Measurements from ENCODE around the gene SKAP2. TPM values are rescaled to one million over a fixed set of nuclear protein-coding genes. Genes with fewer than 3 reads are reported as not detected.

Gene SKAP2
- total and polyA plus RNA-seq, 7 experiments from 2014 or later, result 2.7 to 31.4 (median 3.1) TPM

DNA sequence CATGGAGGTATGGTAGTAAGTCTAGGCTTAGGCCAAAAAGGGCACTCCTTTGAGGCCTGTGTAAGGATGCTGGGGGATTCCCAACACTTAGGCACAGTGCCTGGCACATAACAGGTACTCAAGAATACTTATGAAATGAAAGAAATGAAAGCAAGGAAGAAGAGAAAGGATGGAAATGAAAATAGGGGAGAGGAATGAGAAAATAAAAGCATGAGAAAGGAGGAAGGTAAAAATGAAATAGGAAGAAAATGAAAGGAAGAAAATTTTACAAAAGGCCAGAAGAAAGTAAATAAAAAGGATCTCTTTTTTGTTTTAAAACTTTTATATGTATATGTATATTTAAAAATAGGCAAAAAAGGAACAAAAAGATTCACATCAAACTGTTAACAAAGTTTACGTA, 146.3 kb downstream of the SKAP2 start:
- ChIA-PET CTCF (no interaction called here), POLR2A (no interaction called here)
- Histone ChIP-seq H3K27ac (ENCODE audit: low read depth, low read length) (no peak overlapping the region), H3K27me3 (ENCODE audit: control insufficient read depth in 2 of 2, insufficient read depth in 2 of 2, low read length in 2 of 2) (no peaks in the 10 kb centered on the region), H3K36me3 (ENCODE audit: control insufficient read depth in 2 of 3, insufficient read depth in 3 of 3, low read length in 3 of 3) (no peaks in the 10 kb centered on the region), H3K4me3 (ENCODE audit: low read length) (no peak overlapping the region), H3K9me3 (ENCODE audit: control insufficient read depth in 2 of 3, low read length in 3 of 3) (no peaks in the 10 kb centered on the region), H3K4me1 (ENCODE audit: control insufficient read depth in 2 of 2, insufficient read depth in 2 of 2, low read length in 2 of 2) (no peaks in the 10 kb centered on the region)
- ATAC-seq (no peak), DNase-seq (no peak)
- no peaks in the 10 kb centered on the region for H3K36me3 Mint-ChIP-seq
- H3K9me3 Mint-ChIP-seq, result no peaks in the 10 kb centered on the region
- no peaks in the 10 kb centered on the region for H3K4me1 Mint-ChIP-seq
- intact Hi-C loops (cut with micrococcal nuclease), result no loop called here
- no peak overlapping the region for H3K27ac Mint-ChIP-seq
- peaks cover 6 to 29% (median 14%) of the 10 kb centered on the region in 5 donors for H3K27me3 Mint-ChIP-seq
- no peak overlapping the region for H3K4me3 Mint-ChIP-seq

DNA sequence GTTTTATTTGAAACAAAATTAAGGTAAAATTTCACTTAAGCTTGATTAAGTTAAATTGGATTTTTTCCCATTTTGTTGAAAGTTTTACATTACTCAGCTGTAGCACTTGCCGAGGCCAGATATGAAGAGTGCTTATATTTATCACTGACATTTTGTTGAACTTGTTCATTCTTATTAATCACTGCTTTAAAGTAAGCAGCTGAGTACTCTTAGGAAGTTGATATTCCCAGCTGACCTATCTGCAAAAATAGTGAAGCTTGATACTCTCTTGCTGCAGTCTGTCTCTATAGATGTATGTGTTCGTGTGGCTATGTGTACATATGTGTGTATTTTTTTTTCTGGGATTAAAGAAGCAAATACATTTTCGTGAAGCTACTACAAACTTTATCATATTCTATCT, 150.0 kb downstream of the SKAP2 start:
- CTCF ChIA-PET, result no interaction called here
- POLR2A ChIA-PET, result no interaction called here
- no peak for ATAC-seq

DNA sequence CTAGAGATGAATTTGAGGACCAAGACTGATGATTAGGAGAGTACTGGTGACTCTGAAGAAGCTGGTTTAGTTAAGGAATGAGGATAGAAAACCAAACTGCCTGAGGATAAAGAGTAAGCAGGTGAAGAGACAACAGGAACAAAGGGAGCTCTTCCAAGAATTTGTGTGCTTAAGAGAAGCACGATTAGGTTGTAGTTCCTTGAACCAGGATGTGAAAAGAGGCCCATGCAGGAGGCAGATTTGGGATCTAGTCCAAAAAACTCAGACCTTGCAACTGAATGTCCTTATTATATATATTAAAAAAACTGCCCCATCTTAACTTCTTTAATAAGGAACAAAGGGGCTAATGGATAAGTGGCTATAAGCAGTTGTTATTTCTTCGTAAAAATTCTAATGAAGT, 150.4 kb downstream of the SKAP2 start:
- H3K36me3 ChIP-seq (ENCODE audit: control insufficient read depth in 2 of 3, insufficient read depth in 3 of 3, low read length in 3 of 3), result no peaks in the 10 kb centered on the region
- no peaks in the 10 kb centered on the region for H3K9me3 Mint-ChIP-seq

More for the DNA sequence above, 150.0 kb downstream of the SKAP2 start:
- Mint-ChIP-seq H3K36me3 (no peaks in the 10 kb centered on the region), H3K27me3 (peaks cover 5 to 28% (median 11%) of the 10 kb centered on the region in 5 donors), H3K4me1 (no peaks in the 10 kb centered on the region), H3K9me3 (no peaks in the 10 kb centered on the region), H3K27ac (no peak overlapping the region), H3K4me3 (no peak overlapping the region)
- Histone ChIP-seq H3K4me3 (ENCODE audit: low read length) (no peak overlapping the region), H3K4me1 (ENCODE audit: control insufficient read depth in 2 of 2, insufficient read depth in 2 of 2, low read length in 2 of 2) (no peaks in the 10 kb centered on the region), H3K27ac (ENCODE audit: low read depth, low read length) (no peak overlapping the region), H3K9me3 (ENCODE audit: control insufficient read depth in 2 of 3, low read length in 3 of 3) (no peaks in the 10 kb centered on the region), H3K36me3 (ENCODE audit: control insufficient read depth in 2 of 3, insufficient read depth in 3 of 3, low read length in 3 of 3) (no peaks in the 10 kb centered on the region), H3K27me3 (ENCODE audit: control insufficient read depth in 2 of 2, insufficient read depth in 2 of 2, low read length in 2 of 2) (no peaks in the 10 kb centered on the region)
- intact Hi-C loops (cut with micrococcal nuclease), result no loop called here
- no peak for DNase-seq

DNA sequence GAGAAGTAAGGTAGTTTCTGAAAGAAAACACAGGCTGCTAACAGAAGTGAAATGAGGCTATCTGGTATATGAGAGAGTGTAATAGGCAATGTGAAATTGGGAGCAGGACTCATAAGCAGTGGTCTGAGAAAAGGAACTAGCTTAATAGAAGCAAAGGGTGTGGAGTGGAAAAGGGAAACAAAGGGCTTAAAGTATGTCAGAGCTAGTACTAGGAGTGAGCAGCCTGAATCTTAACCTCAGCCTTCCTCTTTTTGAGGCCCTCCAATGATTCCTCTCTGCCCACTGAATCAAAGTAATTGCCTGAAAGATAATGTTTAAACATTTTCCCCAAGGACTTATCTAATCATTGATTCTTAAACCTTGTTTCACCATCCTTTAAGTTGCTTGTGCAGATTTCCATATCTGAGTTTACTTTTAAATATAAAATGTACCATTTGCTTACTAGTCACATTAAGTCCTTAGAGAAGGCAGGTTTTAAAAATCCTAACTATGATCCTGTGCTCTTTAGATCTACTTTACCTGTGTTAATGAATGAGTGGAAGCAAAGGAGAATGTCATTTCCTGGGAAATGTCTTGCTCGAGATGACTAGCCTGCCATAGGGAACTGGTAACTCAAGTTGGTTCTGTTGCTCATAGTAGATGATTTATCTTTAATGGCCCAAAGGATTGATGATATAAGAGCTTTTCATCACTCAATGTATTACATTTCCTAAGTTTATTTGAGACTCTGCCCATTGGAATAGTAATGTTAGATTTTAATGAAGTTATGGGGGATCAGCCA, 155.0 kb downstream of the SKAP2 start:
- H3K36me3 Mint-ChIP-seq, result no peaks in the 10 kb centered on the region
- Histone ChIP-seq H3K36me3 (ENCODE audit: control insufficient read depth in 2 of 3, insufficient read depth in 3 of 3, low read length in 3 of 3) (no peaks in the 10 kb centered on the region), H3K27ac (ENCODE audit: low read depth, low read length) (no peak overlapping the region), H3K27me3 (ENCODE audit: control insufficient read depth in 2 of 2, insufficient read depth in 2 of 2, low read length in 2 of 2) (no peaks in the 10 kb centered on the region), H3K4me3 (ENCODE audit: low read length) (no peak overlapping the region), H3K4me1 (ENCODE audit: control insufficient read depth in 2 of 2, insufficient read depth in 2 of 2, low read length in 2 of 2) (no peaks in the 10 kb centered on the region), H3K9me3 (ENCODE audit: control insufficient read depth in 2 of 3, low read length in 3 of 3) (no peaks in the 10 kb centered on the region)
- no peak overlapping the region for H3K4me3 Mint-ChIP-seq
- ATAC-seq (peak; percentile 41), DNase-seq (no peak)
- ChIA-PET CTCF (no interaction called here), POLR2A (no interaction called here)
- intact Hi-C loops (cut with micrococcal nuclease), result no loop called here
- no peaks in the 10 kb centered on the region for H3K4me1 Mint-ChIP-seq
- no peaks in the 10 kb centered on the region for H3K9me3 Mint-ChIP-seq
- peaks cover 0 to 9% (median 6%) of the 10 kb centered on the region in 5 donors for H3K27me3 Mint-ChIP-seq
- no peak overlapping the region for H3K27ac Mint-ChIP-seq

More for the DNA sequence above, 150.4 kb downstream of the SKAP2 start:
- ATAC-seq (no peak), DNase-seq (no peak)
- Mint-ChIP-seq H3K27ac (no peak overlapping the region), H3K4me3 (no peak overlapping the region), H3K4me1 (no peaks in the 10 kb centered on the region), H3K27me3 (peaks cover 4 to 28% (median 6%) of the 10 kb centered on the region in 5 donors), H3K36me3 (no peaks in the 10 kb centered on the region)
- Histone ChIP-seq H3K27me3 (ENCODE audit: control insufficient read depth in 2 of 2, insufficient read depth in 2 of 2, low read length in 2 of 2) (no peaks in the 10 kb centered on the region), H3K27ac (ENCODE audit: low read depth, low read length) (no peak overlapping the region), H3K9me3 (ENCODE audit: control insufficient read depth in 2 of 3, low read length in 3 of 3) (no peaks in the 10 kb centered on the region), H3K4me3 (ENCODE audit: low read length) (no peak overlapping the region), H3K4me1 (ENCODE audit: control insufficient read depth in 2 of 2, insufficient read depth in 2 of 2, low read length in 2 of 2) (no peaks in the 10 kb centered on the region)
- intact Hi-C loops (cut with micrococcal nuclease), result no loop called here
- ChIA-PET POLR2A (no interaction called here), CTCF (no interaction called here)

DNA sequence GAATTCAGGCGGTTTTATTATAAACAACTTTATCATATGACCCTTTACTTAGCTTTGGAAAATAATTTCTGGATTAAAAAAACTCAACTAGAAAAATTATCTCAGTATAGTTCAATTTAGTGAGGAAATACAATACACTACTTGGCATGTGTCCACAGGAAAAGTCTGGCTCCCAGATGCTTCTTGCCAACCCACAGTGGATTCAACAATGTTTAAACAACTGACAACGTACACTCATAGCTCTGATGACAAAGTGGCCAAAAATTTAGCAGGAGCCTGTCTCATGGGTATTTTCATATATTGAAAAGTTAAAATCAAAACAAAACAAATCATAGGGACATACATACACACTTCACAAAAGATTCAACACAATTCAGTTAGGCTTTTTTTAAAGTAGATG, 158.8 kb downstream of the SKAP2 start:
- CTCF ChIA-PET, result interaction anchor here (1.0 kb wide), 1 partner anchor 19 kb away, joined by 3 read pairs; no protein-coding TSS in a partner anchor
- POLR2A ChIA-PET, result no interaction called here

DNA sequence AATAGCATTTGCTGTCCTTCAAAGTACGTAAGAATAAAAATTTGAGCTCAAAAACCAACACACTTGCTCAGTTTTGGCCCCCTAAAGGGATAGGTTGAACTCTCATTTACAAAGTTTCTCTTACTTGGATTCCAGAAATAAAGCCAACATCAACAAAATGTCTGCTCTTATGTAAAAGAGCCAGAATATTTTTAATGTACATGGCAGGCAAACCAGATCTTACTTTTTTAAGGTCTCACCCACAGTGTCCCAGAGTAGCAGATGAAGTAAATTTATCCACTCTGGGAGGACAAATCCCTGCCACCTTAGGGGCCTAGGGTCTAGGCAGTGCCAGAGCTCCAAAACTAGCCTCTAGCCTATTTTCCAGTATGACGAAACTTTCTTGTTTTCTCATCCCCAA, 159.6 kb downstream of the SKAP2 start:
- Histone ChIP-seq H3K36me3 (ENCODE audit: control insufficient read depth in 2 of 3, insufficient read depth in 3 of 3, low read length in 3 of 3) (no peaks in the 10 kb centered on the region), H3K27me3 (ENCODE audit: control insufficient read depth in 2 of 2, insufficient read depth in 2 of 2, low read length in 2 of 2) (no peaks in the 10 kb centered on the region), H3K4me1 (ENCODE audit: control insufficient read depth in 2 of 2, insufficient read depth in 2 of 2, low read length in 2 of 2) (no peaks in the 10 kb centered on the region), H3K9me3 (ENCODE audit: control insufficient read depth in 2 of 3, low read length in 3 of 3) (no peaks in the 10 kb centered on the region), H3K27ac (ENCODE audit: low read depth, low read length) (no peak overlapping the region), H3K4me3 (ENCODE audit: low read length) (no peak overlapping the region)
- Mint-ChIP-seq H3K36me3 (no peaks in the 10 kb centered on the region), H3K4me3 (no peak overlapping the region), H3K27ac (no peak overlapping the region), H3K27me3 (peaks cover 9 to 22% (median 17%) of the 10 kb centered on the region in 5 donors), H3K4me1 (no peaks in the 10 kb centered on the region), H3K9me3 (no peaks in the 10 kb centered on the region)
- intact Hi-C loops (cut with micrococcal nuclease), result no loop called here
- ChIA-PET POLR2A (no interaction called here), CTCF (interaction anchor here (1.0 kb wide), 1 partner anchor 18 kb away, joined by 3 read pairs; no protein-coding TSS in a partner anchor)
- no peak for ATAC-seq
- no peak for DNase-seq

More for the DNA sequence above, 158.8 kb downstream of the SKAP2 start:
- Histone ChIP-seq H3K36me3 (ENCODE audit: control insufficient read depth in 2 of 3, insufficient read depth in 3 of 3, low read length in 3 of 3) (no peaks in the 10 kb centered on the region), H3K27ac (ENCODE audit: low read depth, low read length) (no peak overlapping the region), H3K9me3 (ENCODE audit: control insufficient read depth in 2 of 3, low read length in 3 of 3) (no peaks in the 10 kb centered on the region), H3K4me1 (ENCODE audit: control insufficient read depth in 2 of 2, insufficient read depth in 2 of 2, low read length in 2 of 2) (no peaks in the 10 kb centered on the region), H3K27me3 (ENCODE audit: control insufficient read depth in 2 of 2, insufficient read depth in 2 of 2, low read length in 2 of 2) (no peaks in the 10 kb centered on the region), H3K4me3 (ENCODE audit: low read length) (no peak overlapping the region)
- Mint-ChIP-seq H3K4me1 (no peaks in the 10 kb centered on the region), H3K27me3 (peaks cover 9 to 22% (median 16%) of the 10 kb centered on the region in 5 donors), H3K36me3 (no peaks in the 10 kb centered on the region), H3K27ac (no peak overlapping the region), H3K9me3 (no peaks in the 10 kb centered on the region), H3K4me3 (no peak overlapping the region)
- no peak for ATAC-seq
- intact Hi-C loops (cut with micrococcal nuclease), result no loop called here
- DNase-seq, result no peak

DNA sequence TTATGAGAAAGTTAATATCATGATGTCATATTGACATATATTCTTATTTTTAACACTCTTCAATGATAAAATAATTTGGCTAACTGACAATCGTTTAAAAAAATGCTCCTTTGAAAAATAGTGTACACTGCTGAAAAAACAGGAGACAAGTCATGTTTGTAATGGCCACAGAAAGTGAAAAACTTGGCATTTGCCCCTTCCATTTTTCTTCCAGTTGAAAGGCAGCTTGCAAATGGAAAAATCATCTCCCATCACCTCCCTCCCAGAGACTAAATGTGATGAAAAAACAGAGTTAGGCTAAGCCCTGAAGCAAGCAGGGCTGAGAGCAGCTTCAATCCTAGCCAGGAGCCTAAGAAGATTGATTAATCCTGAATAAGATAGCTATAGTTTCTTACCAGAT, 160.4 kb downstream of the SKAP2 start:
- no peak overlapping the region for H3K27ac Mint-ChIP-seq
- no peaks in the 10 kb centered on the region for H3K4me1 Mint-ChIP-seq
- H3K4me3 Mint-ChIP-seq, result no peak overlapping the region
- H3K4me3 ChIP-seq (ENCODE audit: low read length), result no peak overlapping the region
- H3K36me3 Mint-ChIP-seq, result no peaks in the 10 kb centered on the region
- CTCF ChIA-PET, result interaction anchor here (0.7 kb wide), 1 partner anchor 335 kb away, joined by 3 read pairs; no protein-coding TSS in a partner anchor
- H3K27ac ChIP-seq (ENCODE audit: low read depth, low read length), result no peak overlapping the region
- H3K36me3 ChIP-seq (ENCODE audit: control insufficient read depth in 2 of 3, insufficient read depth in 3 of 3, low read length in 3 of 3), result no peaks in the 10 kb centered on the region
- ATAC-seq (no peak), DNase-seq (no peak)
- no peaks in the 10 kb centered on the region for H3K27me3 ChIP-seq (ENCODE audit: control insufficient read depth in 2 of 2, insufficient read depth in 2 of 2, low read length in 2 of 2)
- peaks cover 9 to 22% (median 17%) of the 10 kb centered on the region in 5 donors for H3K27me3 Mint-ChIP-seq
- POLR2A ChIA-PET, result no interaction called here
- no peaks in the 10 kb centered on the region for H3K4me1 ChIP-seq (ENCODE audit: control insufficient read depth in 2 of 2, insufficient read depth in 2 of 2, low read length in 2 of 2)
- intact Hi-C loops (cut with micrococcal nuclease), result no loop called here
- H3K9me3 Mint-ChIP-seq, result no peaks in the 10 kb centered on the region
- no peaks in the 10 kb centered on the region for H3K9me3 ChIP-seq (ENCODE audit: control insufficient read depth in 2 of 3, low read length in 3 of 3)
